HEK293 (cell line): ENCODE data around the gene YIPF6.

Experiments used
- CTCF ChIA-PET: fragments of 350-600 bp; formaldehyde crosslinking; extraction: SDS; loops from one replicate; lab custom pipeline; 2021; ENCODE audit warnings: antibody characterized with exemption; lab: Yijun Ruan, JAX
- POLR2A ChIA-PET: fragments of 300-600 bp; formaldehyde crosslinking; extraction: SDS; loops from one replicate; lab custom pipeline; 2020; ENCODE audit warnings: antibody characterized with exemption, inconsistent platforms; lab: Yijun Ruan, JAX
- H3K27ac ChIP-seq: fragments of 200-500 bp; sonication (Bioruptor generic); 2 replicates; pipeline ENCODE4 v1.5.1; 2014; ENCODE audit warnings: low read depth, low read length, control low read depth, inconsistent platforms; ENCODE audit errors: extremely low read depth
- H3K36me3 ChIP-seq, 2 experiments: fragments of 200-500 bp in 1 of 2; sonication (Bioruptor generic) in 1 of 2; 1 replicate in 1 of 2; 2 replicates in 1 of 2; pipeline ENCODE4 v1.5.1; 2014 to 2017; ENCODE audit warnings: inconsistent platforms in 2 of 2, low read length in 2 of 2; ENCODE audit not compliant: control insufficient read depth in 2 of 2, insufficient read depth in 1 of 2
- H3K4me1 ChIP-seq: fragments of 200-500 bp; sonication (Bioruptor generic); 2 replicates; pipeline ENCODE4 v1.5.1; 2014; ENCODE audit warnings: mild to moderate bottlenecking, low read length, inconsistent platforms; ENCODE audit not compliant: control insufficient read depth, insufficient read depth
- H3K4me3 ChIP-seq: 2 replicates; pipeline ENCODE4 v1.5.1; 2011; ENCODE audit warnings: low read depth, mild to moderate bottlenecking, control low read depth, low read length, moderate library complexity
- H3K9me3 ChIP-seq: fragments of 200-500 bp; sonication (Bioruptor generic); 2 replicates; pipeline ENCODE4 v1.5.1; 2014; ENCODE audit warnings: low read depth, low read length, inconsistent platforms; ENCODE audit not compliant: control insufficient read depth, insufficient read depth
- HIC1 ChIP-seq: fragments of 450-650 bp; formaldehyde crosslinking; IDR thresholded peaks from 2 replicates; pipeline ENCODE4 v1.5.1; 2016; ENCODE audit warnings: missing biosample characterization, missing genetic modification characterization
- HOXA7 ChIP-seq: sonication (generic); formaldehyde crosslinking; IDR thresholded peaks from 2 replicates; pipeline ENCODE4 v1.8.1; 2022; ENCODE audit warnings: missing genetic modification reagents, borderline replicate concordance
- HOXD13 ChIP-seq: sonication (generic); formaldehyde crosslinking; IDR thresholded peaks from 2 replicates; pipeline ENCODE4 v1.8.0; 2022; ENCODE audit warnings: missing genetic modification reagents, borderline replicate concordance
- PATZ1 ChIP-seq: fragments of 450-650 bp; formaldehyde crosslinking; IDR thresholded peaks from 2 replicates; pipeline ENCODE4 v1.5.1; 2016; ENCODE audit warnings: missing biosample characterization, missing genetic modification characterization
- SP7 ChIP-seq: fragments of 450-650 bp; formaldehyde crosslinking; IDR thresholded peaks from 2 replicates; pipeline ENCODE4 v1.5.1; 2016; ENCODE audit warnings: missing biosample characterization, missing genetic modification characterization
- ZBTB10 ChIP-seq: fragments of 450-650 bp; formaldehyde crosslinking; IDR thresholded peaks from 2 replicates; pipeline ENCODE4 v1.5.1; 2016; ENCODE audit warnings: missing biosample characterization, missing genetic modification characterization
- ZBTB21 ChIP-seq: fragments of 450-650 bp; formaldehyde crosslinking; IDR thresholded peaks from 2 replicates; pipeline ENCODE4 v1.5.1; 2017; ENCODE audit warnings: missing biosample characterization, missing genetic modification characterization
- ZEB2 ChIP-seq: fragments of 450-650 bp; formaldehyde crosslinking; IDR thresholded peaks from 2 replicates; pipeline ENCODE4 v1.5.1; 2016; ENCODE audit warnings: missing biosample characterization, missing genetic modification characterization
- ZFP37 ChIP-seq: fragments of 450-650 bp; formaldehyde crosslinking; IDR thresholded peaks from 2 replicates; pipeline ENCODE4 v1.5.1; 2016; ENCODE audit warnings: missing biosample characterization, missing genetic modification characterization
- ZNF157 ChIP-seq: fragments of 450-650 bp; formaldehyde crosslinking; IDR thresholded peaks from 2 replicates; pipeline ENCODE4 v1.5.1; 2016; ENCODE audit warnings: missing biosample characterization, missing genetic modification characterization
- ZNF221 ChIP-seq: fragments of 450-650 bp; formaldehyde crosslinking; IDR thresholded peaks from 2 replicates; pipeline ENCODE4 v1.5.1; 2017; ENCODE audit warnings: missing biosample characterization, missing genetic modification characterization, borderline replicate concordance
- ZNF404 ChIP-seq: fragments of 450-650 bp; formaldehyde crosslinking; IDR thresholded peaks from 2 replicates; pipeline ENCODE4 v1.5.1; 2017; ENCODE audit warnings: missing biosample characterization, missing genetic modification characterization
- ZNF449 ChIP-seq: fragments of 450-650 bp; formaldehyde crosslinking; IDR thresholded peaks from 2 replicates; pipeline ENCODE4 v1.5.1; 2017; ENCODE audit warnings: missing biosample characterization, mild to moderate bottlenecking, missing genetic modification characterization, moderate library complexity
- ZNF48 ChIP-seq: fragments of 450-650 bp; formaldehyde crosslinking; IDR thresholded peaks from 2 replicates; pipeline ENCODE4 v1.5.1; 2016; ENCODE audit warnings: missing biosample characterization, missing genetic modification characterization
- ZNF488 ChIP-seq: fragments of 450-650 bp; formaldehyde crosslinking; IDR thresholded peaks from 2 replicates; pipeline ENCODE4 v1.5.1; 2016; ENCODE audit warnings: missing biosample characterization, missing genetic modification characterization
- ZNF518A ChIP-seq: fragments of 450-650 bp; formaldehyde crosslinking; conservative IDR thresholded peaks from 2 replicates; pipeline ENCODE4 v1.5.1; 2016; ENCODE audit warnings: low read depth, missing biosample characterization, missing genetic modification characterization
- ZNF629 ChIP-seq: fragments of 450-650 bp; formaldehyde crosslinking; IDR thresholded peaks from 2 replicates; pipeline ENCODE4 v1.5.1; 2017; ENCODE audit warnings: missing biosample characterization, missing genetic modification characterization
- ZNF658 ChIP-seq: fragments of 450-650 bp; formaldehyde crosslinking; IDR thresholded peaks from 2 replicates; pipeline ENCODE4; 2016; ENCODE audit warnings: missing biosample characterization, missing genetic modification characterization
- ZNF830 ChIP-seq: fragments of 450-650 bp; IDR thresholded peaks from 2 replicates; pipeline ENCODE4 v1.5.0; 2018; ENCODE audit warnings: missing biosample characterization, missing genetic modification characterization, low read depth, mild to moderate bottlenecking, moderate library complexity

Gene YIPF6

GRCh38 chrX:68503836-68504636, 5.2 kb downstream of the YIPF6 start:
- CTCF ChIA-PET: no interaction called here
- POLR2A ChIA-PET: no interaction called here
- TF ChIP-seq ZNF221 (tag by site-specific recombination) (no peak), ZBTB10 (tag by site-specific recombination) (0 out of 2 replicates have a peak, but pooled peaks have one; percentile 17), SP7 (tag by site-specific recombination) (0 out of 2 replicates have a peak, but pooled peaks have one; percentile 21), ZNF629 (tag by site-specific recombination) (peak; percentile 93), HIC1 (tag by site-specific recombination) (peak; percentile 57; the same call in 1 of the 2 replicates), ZNF830 (tag by site-specific recombination) (no peak), ZBTB21 (tag by site-specific recombination) (peak; percentile 42; the same call in 1 of the 2 replicates)
- Histone ChIP-seq H3K36me3 (peaks cover 6 to 25% of the 10 kb centered on the region in 2 experiments; a peak in 2 of 3 replicates), H3K27ac (no peak overlapping the region), H3K4me3 (no peak overlapping the region), H3K9me3 (no peaks in the 10 kb centered on the region), H3K4me1 (no peaks in the 10 kb centered on the region)

- ChIA-PET CTCF (interaction anchor here (0.5 to 0.7 kb wide), 2 partner anchors 113 to 1467 kb away, joined by 3 read pairs; no protein-coding TSS in a partner anchor), POLR2A (no interaction called here)
- Histone ChIP-seq H3K27ac (no peak overlapping the region), H3K9me3 (no peaks in the 10 kb centered on the region), H3K36me3 (peaks cover 8 to 20% of the 10 kb centered on the region in 2 experiments), H3K4me3 (no peak overlapping the region), H3K4me1 (no peaks in the 10 kb centered on the region)
- no peak for TF ChIP-seq ZNF658 (tag by site-specific recombination)
- TF ChIP-seq ZNF404 (tag by site-specific recombination): no peak
- TF ChIP-seq ZNF157 (tag by site-specific recombination): no peak
- no peak for TF ChIP-seq ZNF488 (tag by site-specific recombination)
- TF ChIP-seq HOXA7 (CRISPR knock-in tag): no peak
- no peak for TF ChIP-seq ZEB2
- no peak for TF ChIP-seq PATZ1
- TF ChIP-seq ZNF449 (tag by site-specific recombination): no peak
- no peak for TF ChIP-seq ZNF48 (tag by site-specific recombination)
- no peak for TF ChIP-seq ZNF518A
- TF ChIP-seq HOXD13 (CRISPR knock-in tag): no peak
- TF ChIP-seq ZFP37 (tag by site-specific recombination): no peak
Observed at GRCh38 chrX:68506649-68507048, 7.8 kb downstream of the YIPF6 start.
